GM12875 (cell line): Measurements from ENCODE around the gene TRAF1.

Source experiments
- H3K4me3 ChIP-seq: one replicate; pipeline ENCODE4 v1.5.1; 2011; ENCODE audit warnings: low read depth, low read length, control low read depth
- CTCF ChIP-seq: IDR thresholded peaks from 2 replicates; pipeline ENCODE4 v1.5.1; 2011; ENCODE audit warnings: low read depth, mild to moderate bottlenecking, control low read depth, inconsistent platforms, low read length, moderate library complexity, borderline replicate concordance; ENCODE audit not compliant: insufficient read depth

TRAF1 gene

DNA sequence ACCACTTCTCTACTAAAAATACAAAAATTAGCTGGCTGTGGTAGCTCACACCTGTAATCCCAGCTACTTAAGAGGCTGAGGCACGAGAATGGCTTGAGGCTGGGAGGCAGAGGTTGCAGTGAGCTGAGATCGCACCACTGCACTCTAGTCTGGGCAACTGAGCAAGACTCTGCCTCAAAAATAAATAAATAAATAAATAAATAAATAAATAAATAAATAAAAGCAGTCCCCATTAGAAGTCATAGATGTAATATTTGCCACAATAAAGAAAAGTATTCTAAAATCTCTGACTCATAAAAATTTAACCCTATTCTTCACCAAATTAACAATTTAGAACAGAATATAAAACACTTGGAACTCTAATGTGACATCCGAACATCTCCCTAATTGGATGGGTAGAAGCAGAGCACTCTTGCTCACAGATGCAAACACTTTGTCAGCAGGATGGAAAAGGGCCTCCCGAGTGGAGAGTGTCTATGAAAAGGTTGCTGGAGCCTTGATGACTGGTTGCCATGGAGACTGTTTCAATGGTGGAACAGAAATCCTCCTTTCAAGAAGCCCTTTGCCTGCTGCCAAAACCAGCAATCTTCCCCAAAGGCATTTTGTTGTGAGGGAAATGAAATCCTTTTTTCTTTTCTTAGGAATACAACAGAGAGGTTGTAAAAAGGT lies 38.9 kb upstream of the TRAF1 start:
- no peak overlapping the region for H3K4me3 ChIP-seq
- TF ChIP-seq CTCF: no peak

- H3K4me3 ChIP-seq: no peak overlapping the region
- no peak for TF ChIP-seq CTCF
Measured at GRCh38 chr9:120961936-120962335, 35.3 kb upstream of the TRAF1 start.

- no peak for TF ChIP-seq CTCF
- no peak overlapping the region for H3K4me3 ChIP-seq
Measured at GRCh38 chr9:120960001-120960400, 33.4 kb upstream of the TRAF1 start.

DNA sequence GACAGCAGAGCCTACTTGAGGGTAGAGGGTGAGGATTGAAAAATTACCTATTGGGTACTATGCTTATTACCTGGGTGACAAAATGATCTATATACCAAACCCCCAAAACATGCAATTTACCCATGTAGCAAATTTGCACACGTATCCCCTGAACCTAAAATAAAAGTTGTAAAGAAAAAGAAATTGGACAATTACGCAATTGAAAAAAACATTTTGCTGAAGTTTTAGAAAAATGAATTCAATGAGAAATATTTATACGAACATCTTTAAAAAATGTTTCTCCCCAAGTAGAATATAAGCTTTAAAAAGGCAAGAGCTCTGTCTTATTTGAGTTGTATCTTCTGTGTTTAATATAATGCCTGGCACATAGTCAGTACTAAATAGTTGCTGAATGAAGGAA lies 30.3 kb upstream of the TRAF1 start:
- no peak overlapping the region for H3K4me3 ChIP-seq
- no peak for TF ChIP-seq CTCF

DNA sequence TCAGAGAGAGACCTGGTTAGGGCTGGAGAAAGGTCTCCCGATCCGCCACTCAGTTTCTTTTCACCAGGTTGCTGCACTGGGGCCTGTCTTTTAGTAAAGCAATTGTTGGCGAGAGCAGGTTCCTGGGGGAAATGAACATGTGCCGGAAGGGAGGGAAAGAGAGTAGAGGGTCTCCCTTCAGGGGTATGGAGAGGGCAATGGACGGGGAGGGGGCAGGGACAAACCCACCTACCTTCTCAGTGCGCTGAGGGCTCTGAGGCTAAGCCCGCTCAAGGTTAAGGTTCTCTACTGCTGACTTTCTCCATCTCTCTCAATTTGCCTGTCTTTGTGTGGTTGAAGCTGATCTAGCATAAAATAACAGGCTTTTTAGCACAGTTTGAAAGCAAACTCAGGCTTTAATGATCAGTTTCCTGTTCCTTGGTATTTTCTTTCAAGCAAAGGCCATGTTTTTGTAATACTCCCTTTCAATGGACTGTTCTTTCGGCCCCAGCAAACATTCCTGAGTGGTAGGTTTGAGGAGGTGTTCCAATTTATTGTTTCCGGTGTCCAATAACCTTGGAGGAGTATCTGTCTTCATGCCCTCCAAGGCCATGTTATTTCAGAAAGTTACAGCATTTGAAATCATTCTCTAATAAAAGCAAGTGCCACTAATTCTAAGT lies 25.5 kb upstream of the TRAF1 start:
- no peak overlapping the region for H3K4me3 ChIP-seq
- TF ChIP-seq CTCF: no peak

GRCh38 chr9:120950421-120951388 lies 24.1 kb upstream of the TRAF1 start:
- TF ChIP-seq CTCF: no peak
- no peak overlapping the region for H3K4me3 ChIP-seq

- no peak for TF ChIP-seq CTCF
- no peak overlapping the region for H3K4me3 ChIP-seq
Measured at GRCh38 chr9:120949290-120949689, 22.7 kb upstream of the TRAF1 start.
